Stimulated activated CD4-positive, alpha-beta T cell treated with anti-CD3 and anti-CD28 coated beads, Interleukin-4, amount 100 ng/mL, for 48 hours (primary cell): ENCODE data around the gene PKD1L1.

Experiments
- DNase-seq, 2 donors: peaks; one replicate each; pipeline ENCODE4 v3.0.0-alpha.2; 2020; ENCODE audit warnings: low read depth in 2 of 2

The PKD1L1 gene

DNA sequence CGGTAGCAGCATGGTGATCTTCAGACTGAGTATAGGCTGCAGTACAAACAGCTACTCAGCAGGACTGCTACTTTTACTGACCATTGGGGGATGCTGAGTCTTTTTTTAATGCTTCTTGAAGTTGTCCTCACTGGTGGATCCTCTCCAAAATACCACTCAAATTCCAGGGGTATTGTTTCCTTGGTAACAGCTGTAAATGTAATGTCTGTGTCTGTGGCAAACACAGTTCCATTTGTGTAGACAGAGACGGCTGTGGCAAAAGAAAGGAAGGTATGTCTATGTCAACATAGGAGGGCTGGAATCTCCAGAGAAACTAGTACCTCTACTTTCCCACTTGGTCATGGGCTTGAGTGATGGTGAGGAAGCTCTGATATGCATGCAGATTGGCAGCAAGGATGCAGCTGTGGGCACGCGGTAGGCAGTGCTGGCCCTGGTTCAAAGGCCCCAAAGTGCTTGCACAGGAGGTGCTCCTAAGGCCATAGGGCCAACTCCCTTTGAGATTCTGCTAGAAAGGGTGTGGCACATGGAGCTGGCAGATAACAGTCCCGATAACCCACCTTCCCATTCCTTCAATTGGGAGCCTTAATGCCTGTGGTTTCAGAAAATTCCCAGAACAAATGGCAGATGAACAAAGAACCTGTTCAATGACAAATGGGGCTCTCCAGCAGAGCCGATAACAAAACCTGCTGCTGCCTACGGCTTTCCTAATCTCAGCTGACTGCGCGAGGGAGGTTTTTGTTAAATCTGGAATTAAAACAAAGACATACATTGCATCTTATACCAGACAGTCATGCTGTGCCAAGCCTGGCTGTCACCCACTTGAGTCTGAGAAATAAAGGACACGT lies 43.0 kb downstream of the PKD1L1 start:
- no peak for DNase-seq

DNA sequence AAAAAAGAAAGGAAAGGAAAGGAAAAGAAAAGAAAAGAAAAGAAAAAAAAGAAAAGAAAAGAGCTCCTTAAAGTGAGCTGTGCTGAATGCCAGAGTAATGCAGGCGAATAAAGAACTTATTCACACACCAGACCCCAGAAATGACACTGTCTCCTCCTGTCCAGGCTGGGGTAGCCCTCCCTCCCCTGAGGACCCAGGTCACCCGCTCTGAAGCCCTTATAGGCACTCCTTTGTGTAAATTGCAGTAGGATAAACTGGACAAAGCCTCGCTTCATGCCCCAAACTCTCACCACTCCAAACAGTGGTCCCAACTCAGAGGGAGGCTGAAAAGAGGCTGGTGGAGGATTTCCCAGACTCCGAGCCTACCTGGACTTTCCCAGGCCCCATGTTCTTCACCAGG lies 46.3 kb downstream of the PKD1L1 start:
- no peak for DNase-seq

DNA sequence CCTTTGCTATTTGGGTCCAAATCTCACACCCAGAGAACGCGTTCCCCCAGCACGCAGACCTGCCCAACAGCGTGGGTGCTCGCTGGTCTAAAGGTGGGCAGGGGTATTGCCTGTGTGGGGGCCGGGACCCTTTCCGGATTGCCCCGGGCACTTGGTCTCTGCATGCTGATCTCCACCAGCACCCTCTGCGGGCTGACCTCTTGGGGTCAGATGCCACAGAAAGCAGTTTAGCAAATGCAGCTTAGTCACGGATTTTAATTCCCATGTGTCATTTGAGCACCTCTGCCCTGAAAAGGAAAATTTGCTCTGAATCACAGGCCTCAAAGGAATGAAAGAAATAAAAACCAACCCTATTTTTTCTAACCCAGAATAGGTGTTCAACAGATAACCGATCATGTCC lies 46.7 kb downstream of the PKD1L1 start:
- DNase-seq: no peak

DNA sequence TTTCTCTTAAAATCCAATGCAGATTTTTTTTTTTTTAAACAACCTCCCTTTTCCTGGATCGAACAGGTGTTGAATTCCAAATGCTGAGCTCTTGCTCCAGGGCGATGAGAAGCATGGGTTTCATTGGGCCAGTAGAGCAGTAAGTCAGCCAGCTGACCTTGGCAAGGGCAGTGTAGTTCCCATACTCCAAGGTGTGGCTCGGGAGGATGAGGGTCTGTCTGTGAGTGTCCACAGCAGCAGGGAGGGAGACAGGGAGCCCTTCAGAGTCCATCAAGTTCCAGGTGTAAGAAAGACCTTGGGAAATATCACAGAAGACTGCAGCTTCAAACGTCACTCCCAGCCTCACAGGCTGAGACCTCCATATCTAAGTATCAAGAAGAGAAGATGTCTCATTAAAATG lies 50.4 kb downstream of the PKD1L1 start:
- no peak for DNase-seq

DNA sequence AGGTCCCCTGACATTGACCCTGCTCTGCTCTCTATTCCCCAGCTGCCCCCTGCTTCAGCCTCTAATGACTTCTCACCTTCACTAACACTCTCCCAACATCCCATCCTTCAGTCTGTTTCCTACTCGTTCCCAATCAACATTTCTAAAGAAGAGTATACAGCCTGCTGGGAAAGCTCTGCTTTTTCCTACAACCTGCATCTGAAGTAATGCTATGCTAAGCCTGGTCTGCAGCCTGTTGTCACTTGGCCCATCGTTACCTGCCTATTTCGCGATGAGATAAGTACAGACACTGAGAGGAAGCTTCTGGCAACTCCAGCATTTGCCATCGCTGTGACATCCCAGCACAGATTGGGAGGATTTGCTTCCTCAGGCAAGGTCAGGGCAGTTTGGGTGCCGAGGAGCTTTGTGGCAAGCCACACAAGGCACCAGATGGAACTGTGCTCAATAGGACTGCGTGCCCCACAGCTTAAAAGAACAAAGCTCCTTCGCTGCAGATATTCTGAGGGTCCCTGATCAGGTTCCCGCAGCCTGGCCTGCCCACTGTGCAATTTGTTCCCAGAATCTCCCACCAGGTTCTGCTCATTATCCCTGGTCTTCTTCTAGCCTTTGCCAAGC lies 51.4 kb downstream of the PKD1L1 start:
- DNase-seq: no peak

DNA sequence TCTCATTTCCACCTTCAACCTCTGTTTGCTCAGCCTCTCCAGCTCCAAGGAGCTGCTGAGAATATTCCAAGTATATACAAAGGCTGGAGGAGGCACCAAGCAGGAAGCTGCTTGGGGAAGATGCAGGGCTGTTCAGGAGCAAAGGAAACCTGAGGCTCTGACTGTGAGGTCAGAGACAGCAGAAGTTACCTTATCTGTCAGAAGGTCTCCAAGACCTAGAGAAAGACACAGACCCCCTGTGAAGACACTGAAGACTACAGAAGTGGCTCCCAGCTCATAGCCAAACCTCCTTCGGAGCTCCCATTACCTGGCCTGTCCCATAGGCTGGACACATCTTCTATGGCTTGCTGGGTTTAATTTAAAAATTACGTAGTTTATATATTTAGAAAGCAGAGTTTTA lies 53.2 kb downstream of the PKD1L1 start:
- no peak for DNase-seq

DNA sequence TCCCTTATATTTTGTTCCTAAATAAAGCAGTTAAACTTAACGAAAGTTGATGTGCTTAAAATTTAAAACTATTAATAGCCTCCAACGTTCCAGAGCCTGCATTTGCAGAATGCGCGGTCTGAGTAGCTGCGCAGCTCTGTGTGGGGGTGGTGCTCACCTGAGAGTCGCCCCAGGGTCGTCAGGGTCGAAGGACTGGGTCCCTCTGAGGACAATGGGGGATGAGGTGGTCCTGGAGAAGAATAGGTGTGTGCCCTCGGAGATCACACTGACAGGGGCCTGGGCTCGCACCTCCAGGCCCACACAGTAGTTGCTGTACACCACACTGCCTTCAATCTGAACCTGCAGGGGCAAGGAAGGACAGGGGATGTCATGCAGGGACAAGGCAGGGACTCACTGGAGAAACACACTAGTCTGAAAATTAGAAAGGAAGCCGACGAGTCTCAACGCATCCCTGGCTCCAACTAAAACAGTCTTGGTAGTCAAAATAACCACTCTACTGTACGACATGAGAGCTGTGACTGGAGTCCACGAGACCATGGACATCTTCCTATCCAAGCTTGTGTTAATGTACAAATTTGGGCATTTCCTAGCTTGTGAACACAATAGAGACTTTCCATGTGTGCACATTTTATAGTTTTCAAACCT lies 54.4 kb downstream of the PKD1L1 start:
- no peak for DNase-seq

DNA sequence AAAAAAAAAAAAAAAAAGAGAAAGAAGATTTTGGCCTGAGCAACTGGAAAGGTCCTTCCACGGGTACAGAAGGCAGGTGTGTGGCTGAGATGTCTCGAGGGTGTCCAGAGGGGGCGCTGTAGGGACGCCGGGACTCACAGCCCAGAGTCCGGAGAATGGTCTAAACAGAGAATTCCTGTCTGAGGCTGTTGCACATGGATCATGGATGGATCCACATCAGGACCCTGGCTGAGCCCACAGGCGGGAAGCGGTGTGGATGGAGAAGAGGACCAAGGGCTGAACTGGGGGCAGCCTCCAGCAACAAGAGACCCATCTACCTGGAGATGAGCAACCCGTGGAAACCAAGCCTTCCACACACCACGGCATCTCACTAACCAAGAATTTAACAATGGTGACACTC lies 55.0 kb downstream of the PKD1L1 start:
- no peak for DNase-seq

DNA sequence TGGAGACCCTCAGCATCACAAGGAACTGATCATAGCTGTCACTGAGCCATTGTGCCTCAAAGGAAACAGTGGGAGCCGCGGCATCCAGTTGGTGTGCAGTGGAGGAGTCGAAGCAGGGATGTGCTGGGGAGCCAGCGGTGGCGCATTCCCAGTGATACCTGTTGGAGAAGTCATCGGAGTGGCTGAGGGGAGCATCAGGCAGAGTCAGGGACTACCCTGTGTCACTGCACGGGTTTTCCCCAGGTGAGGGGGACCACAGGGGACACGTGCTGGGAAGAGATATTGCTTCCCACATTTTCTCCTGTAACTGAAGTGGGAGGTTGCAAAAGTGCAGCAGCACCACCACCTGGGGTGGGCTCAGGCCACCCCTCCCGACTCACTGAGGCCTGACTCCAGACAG lies 57.7 kb downstream of the PKD1L1 start:
- no peak for DNase-seq

DNA sequence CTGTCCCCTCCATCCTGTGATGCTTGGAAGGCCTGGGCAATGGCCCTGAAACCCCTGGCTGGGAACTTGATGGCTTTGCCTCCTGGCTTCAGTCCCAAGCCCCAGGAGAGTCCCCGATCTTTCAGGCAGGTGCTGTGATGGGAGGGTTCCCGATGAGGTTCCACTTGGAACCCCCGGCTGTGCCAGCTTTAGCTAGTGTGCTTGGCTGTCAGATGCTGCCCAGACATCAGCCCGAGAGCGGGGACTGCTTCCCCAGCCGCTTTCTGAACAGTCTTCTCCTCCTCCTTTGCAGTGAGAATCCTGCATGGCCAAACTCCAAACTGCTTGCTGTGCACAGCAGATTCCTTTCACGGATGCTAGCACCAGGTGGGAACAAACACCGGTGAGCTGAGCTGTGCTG lies 58.1 kb downstream of the PKD1L1 start:
- DNase-seq: no peak

DNA sequence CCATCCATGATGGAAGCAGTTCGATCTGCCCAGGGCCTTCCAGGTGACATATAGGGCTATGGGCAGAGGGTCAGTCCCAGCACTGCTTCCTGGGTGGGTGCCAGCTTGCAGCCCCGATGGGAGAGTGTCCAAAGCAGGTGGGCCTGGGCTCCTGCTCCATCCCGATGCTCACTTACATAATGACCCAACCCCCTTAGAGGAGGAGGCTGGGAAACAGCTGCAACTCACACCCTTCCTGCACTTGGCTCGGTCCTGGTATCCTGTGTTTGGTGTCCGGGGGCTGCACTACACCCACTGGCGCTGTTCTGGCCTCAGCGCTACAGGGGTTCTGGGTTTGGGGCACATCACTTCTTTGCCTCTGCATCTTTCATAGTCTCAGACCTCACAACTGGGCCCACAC lies 58.5 kb downstream of the PKD1L1 start:
- no peak for DNase-seq

DNA sequence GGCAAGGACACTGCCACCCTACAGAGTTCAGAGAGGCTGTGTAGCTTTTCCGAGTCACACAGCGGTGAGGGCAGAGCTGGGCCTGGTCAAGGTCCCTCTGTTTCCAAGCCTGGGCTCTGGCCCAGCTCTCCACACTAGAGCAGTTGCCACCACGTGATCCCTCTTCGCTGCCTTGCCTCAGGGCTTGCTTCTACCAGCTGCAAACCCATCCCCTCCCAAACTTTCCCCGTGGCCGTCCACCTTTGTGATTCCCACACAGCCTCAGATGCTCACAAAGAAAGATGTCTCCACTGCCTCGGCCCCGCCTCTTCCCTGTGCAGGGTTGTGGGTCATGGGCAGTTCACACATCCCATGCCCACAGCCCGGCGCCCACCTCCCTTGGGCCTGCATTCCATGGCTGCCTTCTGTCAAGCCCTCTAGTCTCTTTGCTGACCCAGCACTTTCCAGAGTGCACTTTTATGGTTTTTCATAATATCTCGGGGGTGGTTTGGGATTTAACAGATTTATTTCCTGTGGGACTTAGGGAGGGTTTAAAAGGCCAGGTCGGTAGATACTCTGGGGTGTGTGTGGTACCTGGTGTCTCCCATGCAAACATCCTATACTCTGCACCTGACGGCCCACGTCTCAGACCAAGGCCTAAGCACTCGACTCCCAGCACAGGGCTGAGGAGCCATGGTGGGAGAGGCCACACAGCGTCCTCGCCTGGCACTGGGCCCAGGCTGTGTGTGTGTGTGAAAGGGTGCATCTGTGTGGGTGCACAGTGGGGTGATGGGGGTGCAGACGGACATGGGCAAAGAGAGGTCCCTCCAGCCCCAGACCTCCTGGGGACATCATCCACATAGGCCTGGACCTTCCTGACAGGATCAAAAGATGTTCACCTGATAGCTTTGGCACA lies 59.6 kb downstream of the PKD1L1 start:
- no peak for DNase-seq

DNA sequence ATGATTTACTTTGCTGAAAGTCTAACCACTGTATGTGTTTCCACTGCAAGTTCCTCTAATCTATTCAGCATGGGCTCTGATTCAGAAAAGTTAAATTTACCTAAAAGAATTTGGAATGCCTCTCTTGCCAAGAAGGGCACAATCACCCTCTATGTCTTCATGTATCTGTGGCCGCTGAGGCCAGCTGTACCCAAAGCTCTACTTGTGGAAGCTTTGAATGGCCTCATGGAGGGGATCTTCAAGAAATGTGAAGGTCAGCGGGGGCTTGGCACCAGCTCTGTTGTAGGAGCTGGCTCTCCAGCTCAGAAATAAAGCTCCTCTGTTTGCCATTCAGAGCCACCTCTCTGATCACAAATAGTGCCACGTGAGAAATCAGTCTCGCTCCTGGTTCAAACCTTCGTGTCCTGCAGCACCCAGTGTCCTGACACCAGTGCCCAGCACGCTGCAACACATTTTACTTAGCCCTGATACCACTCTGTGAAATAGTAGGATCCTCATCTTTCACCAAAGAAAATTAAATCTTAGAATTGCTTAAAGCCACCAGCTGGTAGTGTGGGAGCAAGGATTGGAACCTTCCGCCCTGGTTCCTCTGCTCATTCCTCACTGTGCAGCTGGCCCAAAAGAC lies 61.1 kb downstream of the PKD1L1 start:
- DNase-seq: no peak

DNA sequence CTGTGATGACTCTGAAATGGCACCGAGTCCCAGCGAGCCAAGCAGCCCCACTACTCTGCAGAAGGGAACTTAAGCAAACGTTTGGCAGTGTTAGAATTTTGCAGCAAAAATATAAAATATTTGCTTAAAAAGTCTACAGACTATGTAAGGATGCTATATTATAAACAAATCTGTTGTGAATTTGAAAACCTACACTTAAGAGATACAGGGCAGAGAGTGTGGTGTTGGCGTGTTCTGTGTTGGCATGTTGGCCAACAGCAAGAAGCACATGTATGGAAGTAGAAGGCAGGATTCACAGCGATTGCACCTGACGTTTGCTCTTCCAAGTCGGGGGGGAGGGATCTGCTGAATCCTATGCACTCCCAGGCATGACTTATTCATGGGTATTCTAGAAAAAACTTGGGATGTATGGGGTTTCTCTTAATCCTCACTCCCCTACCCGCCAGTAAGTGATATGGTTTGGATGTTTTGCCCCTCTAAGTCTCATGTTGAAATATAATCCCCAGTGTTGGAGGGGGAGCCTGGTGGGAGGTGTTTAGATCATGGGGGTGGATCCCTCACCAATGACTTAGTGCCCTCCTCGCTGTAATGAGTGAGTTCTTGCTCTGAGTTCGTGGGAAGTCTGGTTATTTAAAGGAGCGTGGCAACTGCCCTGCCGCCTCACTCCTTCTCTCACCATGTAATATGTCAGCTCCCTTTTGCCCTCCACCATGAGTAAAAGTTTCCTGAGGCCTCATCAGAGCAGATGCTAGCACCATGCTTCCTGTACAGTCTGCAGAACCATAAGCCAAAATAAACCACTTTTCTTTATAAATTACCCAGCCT lies 62.1 kb downstream of the PKD1L1 start:
- no peak for DNase-seq

DNA sequence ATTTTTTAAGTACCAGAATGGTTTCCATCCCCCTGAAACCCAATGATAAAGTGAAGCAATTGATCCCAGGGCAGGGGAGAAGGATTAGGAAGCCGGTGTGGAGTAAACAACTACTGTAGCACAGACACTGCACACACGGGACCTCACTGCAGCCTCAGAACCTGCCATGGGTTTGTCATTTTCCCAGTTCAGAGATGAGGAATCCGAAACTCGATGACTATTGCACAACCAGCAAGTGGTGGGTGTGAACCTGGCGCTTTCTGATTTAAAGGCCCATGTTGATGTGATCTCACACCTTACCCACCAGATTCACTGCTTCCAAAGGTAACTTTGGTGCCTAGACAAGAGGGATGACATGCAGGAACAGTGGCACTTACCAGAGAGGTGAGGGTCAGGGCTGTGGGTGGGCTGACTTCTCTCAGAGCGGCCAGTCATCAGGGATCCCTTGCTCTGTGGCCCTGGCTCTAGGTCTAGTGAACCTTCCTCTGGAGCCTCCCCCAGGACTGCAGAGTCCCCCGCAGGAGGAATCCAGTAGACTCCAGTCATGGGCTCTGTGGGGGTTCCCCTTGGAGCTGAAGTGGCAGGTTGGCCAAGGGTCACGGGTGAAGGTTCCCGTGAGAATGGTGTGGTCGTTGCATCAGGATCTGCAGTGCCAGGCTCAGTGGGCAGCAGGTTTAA lies 62.8 kb downstream of the PKD1L1 start:
- DNase-seq: peak; percentile 2 to 17

DNA sequence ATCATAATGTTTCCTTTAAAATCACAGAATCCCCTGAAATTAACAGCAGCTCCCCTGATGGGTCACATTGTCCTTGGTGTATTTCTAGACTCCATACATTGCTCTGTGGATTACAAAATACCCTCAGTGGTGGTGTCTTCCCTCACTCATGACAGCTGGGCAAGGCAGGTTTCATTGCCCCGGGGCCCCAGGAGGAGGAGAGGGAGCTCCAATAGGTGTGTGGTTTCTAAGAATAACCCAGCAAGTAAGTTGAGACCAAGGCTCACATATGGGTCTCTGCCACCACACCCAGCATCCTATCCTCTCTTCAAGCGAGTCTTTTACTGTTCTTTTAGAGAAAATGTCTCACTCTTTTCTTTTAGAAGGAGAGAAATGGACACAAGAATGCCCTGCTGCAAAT lies 63.6 kb downstream of the PKD1L1 start:
- no peak for DNase-seq

DNA sequence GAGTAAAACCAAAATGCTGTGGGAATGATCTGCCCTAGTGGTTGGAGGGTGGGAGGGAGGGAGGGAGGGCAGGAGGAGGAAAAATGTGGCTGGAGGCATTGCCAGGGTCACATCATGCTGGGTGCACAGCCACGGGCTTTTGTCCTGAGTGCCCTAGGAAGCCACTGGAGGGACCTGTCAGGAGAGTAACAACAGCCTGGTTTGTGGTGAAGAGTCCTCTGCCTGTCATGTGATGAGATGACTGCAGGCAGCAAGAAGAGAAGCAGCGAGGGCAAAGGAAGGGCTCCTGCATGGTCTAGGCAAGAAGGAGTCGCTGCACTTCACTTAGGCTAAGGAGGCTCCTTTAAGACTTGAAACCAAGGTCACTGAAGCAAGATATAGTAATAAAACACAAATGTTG lies 65.6 kb downstream of the PKD1L1 start:
- no peak for DNase-seq

DNA sequence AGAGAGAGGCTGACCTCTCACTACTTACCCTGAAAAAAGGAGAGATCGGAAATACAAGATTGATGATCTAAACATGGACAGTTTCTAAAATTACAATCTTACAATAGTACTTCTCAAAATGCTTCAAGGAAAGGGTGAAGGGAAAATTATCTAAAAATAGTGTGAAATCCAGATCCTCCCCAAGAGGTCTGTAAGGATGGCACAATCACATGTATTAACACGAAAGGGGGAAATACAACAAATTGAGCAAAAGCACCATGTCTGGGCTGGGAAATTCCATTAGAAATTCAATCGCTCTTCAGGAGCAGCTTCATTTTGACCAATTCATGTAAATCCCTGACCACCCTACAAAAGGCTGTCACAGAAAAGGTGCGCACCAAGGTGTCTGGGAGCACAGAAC lies 67.0 kb downstream of the PKD1L1 start:
- no peak for DNase-seq

DNA sequence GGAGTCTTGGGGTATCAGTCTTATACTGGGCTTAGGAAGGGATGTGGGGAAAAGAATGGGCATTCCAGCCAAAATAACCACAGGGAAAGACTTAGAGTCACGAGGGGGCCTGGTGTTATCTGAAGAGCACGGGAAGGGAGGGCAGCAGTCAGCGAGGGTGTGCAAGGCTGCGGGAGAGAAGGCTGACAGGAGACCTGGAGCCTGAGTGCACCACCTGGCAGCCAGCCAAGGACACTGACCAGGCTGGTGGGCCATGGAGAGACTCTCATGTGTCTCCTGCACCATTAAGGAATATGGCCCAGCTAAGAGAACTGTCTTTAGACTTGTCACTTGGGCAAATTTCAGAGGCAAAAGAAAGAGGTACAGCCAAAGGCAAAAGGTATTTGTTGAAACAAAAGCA lies 69.6 kb downstream of the PKD1L1 start:
- DNase-seq: no peak

DNA sequence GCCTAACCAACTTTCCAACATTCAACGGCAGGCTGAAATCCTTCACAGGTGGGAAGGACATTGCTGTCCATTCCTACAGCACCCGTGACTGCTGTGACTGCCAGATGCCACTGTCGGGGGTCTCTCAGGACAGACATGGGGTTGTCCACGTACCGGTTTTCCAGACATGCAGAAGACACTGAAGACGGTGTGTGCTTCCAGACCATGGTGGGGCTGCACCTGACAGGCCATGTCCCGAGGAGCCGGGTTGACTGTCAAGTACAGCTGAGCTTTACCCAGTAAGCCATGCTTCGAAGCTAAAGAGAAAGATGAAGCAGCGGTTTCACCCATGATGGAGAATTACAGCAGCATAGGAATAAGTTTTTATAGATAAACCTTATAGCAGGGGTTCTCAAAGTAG lies 70.9 kb downstream of the PKD1L1 start:
- DNase-seq: no peak
